Right renal cortex interstitium (tissue), 3 donors: Measurements from ENCODE around the gene TNFRSF13B. TPM values are rescaled to one million over a fixed set of nuclear protein-coding genes. Genes with fewer than 3 reads are reported as not detected.

Experiments used
- polyA plus RNA-seq, 3 donors: library from polyadenylated mRNA; unstranded; fragments of 120-200 nt; gene quantifications; one replicate each; pipeline ENCODE4 v1.2.1, GENCODE V29; 2013; ENCODE audit not compliant: insufficient read length in 3 of 3

The TNFRSF13B gene
- polyA plus RNA-seq, 3 donors, result not detected

Other genes with a start within 250 kb of the TNFRSF13B start
- gene MPRIP, start 70.3 kb upstream of the TNFRSF13B start, polyA plus RNA-seq, result 100 to 1,000 TPM; 129 to 172 (median 171) TPM
- gene PLD6, start 234.2 kb upstream of the TNFRSF13B start, polyA plus RNA-seq, result 1 to 10 TPM; 3.4 TPM